HG02870 (cell line): ENCODE results near the gene EML5.
A peak's percentile ranks its signal among the peaks of the same experiment; 100 is the strongest.

ENCODE experiments used
- ATAC-seq: cut with Tn5 transposase; IDR thresholded peaks from one replicate; pipeline ENCODE4 v1.9.1; 2021; ENCODE audit warnings: mild to moderate bottlenecking, moderate library complexity; ENCODE audit not compliant: unreplicated experiment

Gene EML5

DNA sequence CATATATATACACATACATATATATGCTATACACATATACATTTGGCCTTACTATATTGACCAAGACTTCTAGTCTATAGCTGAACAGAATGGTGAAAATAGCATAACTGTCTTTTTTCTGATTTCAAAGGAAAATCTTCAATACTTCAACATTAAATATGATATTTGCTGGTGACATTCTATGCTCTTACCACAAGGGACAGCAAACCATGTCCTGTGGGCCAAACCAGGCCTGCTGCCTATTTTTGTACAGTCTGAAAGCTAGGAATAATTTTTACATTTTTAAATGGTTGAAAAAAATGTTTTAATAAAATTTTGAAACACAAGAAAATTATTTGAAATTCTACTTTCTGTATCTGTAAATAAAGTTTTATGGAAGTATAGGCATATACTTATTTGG is 63.6 kb downstream of the EML5 start:
- ATAC-seq = no peak

DNA sequence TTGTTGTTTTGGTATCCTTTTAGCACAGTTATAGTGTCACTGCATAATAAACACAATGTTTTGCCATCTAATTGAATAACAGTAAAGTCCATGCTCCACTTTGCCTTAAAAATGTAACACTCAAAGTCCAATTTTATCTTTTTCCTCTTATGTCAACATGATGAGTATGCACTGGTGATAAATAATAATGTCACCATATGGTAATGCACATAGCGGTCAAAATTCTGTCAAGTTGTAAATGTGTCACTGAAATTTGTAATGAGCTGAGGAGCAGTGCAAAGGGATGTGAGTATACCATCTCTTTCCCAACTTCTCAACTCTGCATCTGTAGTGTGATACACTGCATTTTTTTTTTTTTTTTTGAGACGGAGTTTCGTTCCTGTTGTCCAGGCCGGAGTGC is 65.7 kb downstream of the EML5 start:
- no peak for ATAC-seq

DNA sequence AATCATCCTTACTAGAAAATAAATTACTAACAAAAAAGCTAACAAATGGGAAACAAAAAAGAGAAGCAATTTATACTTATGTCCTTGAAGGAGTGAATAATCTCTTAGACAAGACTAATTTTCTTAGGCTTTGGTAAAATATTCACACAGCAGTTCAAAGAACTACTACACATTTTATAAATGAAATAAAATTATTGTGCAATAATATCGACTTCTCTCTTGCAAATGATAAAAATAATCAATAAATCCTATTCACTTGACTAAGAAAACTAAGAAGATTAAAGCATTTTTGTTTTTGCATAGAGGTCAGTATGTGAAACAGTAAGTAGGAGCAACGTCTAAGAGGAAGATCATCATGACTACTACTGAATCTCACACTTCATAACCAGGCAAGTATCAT is 82.0 kb downstream of the EML5 start:
- ATAC-seq = no peak

DNA sequence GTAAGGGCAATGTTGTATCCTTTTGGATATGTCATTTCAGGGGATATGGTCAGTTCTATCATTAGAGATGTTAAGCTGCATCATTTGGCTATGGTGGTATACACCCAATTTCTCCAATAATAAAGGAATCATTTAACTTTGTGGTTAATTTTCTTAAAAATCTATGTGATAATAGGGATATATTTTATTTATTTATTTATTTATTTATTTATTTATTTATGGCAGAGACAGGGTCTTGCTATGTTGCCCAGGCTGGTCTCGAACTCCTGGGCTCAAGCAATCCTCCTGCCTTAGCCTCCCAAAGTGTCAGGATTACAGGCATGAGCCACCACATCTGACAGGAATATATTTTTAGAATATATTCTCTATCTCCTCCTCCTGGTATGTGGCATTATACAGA is 85.7 kb downstream of the EML5 start:
- ATAC-seq = no peak

DNA sequence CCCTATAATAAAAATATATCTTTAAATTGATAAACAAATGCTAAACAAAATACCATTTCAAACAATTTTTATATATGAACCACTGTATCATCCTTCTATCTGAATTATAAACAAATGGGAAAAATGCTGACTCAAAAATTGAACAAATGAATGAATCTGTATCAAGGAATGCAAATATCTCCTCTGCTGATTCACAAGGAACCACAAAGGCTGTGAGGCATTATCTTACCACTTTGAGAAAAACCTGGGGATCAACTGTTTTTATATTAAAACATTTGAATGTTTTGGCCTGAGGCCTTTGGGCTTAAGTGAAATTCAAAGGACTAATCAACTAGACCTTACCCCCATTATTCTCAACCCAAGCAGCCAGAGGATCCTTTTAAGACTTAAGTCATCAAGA is 86.3 kb downstream of the EML5 start:
- ATAC-seq = no peak

DNA sequence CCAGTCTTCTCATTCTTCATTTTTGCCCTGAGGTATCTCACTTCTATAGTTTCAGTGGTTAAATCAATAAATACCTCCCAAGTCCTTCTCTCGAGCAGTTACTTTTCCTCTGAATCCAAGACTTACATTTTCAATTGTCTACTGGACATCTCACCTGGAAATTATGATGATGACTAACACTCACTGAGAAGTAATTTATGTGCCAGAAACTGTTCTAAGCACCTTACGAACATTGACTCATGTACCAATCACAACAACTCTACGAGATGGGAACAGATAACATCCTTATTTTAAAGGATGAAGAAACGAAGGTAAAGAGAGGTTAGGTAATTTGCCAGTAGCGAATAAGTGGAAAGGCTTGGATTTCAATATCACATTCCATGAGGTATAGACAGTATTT is 94.1 kb downstream of the EML5 start:
- no peak for ATAC-seq

DNA sequence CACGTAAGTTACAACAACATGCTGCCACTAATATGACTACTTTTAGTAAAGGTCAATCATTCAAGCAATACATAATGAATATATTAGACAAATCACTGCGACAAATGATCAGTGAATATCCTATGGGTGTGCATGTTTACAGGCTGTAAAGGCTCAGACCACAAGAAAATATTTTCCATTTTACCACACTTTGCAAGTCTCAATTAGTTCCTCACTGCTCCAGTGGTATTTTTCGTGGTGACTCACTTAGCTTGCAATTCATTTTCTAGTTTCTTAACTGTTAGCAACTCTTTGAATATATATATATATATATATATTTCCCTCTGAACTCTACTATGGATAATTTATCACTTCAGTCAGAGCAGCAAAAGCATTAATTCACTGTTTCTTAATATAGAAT is 96.9 kb downstream of the EML5 start:
- ATAC-seq = no peak

DNA sequence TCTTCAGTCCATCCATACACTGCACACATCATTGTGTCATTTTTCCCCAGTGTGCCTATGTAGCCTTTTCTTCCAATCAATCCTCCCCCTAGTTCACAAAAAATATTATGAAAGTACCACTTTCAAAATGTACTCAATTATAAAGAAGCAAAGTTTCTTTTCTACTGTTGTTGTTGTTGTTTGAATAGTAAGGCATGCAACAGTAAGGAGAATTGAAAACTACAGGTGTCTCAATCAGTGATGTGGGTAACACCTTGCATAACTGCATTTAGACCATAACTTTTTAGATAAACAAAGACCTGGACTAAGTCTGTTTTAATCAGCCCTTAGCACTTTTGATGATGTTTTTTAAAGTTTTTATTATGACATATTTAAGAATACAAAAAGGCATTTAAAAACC is 104.4 kb downstream of the EML5 start:
- no peak for ATAC-seq

DNA sequence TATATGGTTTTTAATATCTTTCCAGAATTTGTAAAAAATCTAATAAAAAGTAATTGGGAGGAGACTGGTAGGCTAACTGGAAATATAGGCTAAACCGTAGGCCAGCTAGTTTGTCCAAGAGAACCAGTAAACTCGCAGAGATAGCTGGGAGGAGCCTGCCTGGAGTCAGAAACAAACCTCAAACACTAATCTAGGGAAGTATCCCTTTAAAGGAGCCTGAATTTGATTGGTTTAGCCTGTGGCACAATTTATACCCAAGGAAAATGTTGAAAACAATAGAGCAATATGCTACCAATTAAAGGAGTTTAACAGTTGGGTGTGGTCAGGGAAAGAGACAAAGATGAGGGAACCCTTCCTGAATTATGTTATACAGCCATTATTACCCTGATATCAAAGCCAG is 109.6 kb downstream of the EML5 start:
- no peak for ATAC-seq

DNA sequence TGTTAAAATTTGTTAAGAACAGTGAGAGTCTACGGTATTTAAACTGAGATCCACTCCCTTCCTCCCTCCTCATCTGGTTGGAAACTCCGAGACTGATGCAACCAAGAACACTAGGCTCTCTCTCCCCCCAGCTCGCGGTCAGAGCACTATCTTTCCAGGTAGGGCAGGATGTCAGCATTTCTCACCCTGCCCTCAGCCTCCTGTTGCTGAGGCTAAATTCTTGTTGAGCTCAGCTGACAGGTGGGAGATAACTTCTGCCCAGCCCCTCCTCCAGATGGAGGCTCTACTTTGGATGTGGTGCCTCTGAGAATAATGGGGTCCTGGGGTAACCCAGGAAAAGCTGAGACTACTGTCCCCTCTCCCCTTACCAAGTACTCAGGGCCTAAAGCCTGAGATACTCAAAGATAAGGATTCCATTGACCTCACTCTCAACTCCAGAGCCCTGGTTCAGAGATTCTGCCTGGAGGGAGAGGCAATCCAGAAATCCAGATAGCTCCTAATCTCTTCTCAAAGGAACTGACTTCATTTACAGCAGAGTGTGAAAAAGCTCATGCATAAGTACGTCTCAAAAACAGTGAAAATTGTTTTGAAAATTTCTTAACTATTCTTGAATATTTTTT is 110.1 kb downstream of the EML5 start:
- no peak for ATAC-seq

DNA sequence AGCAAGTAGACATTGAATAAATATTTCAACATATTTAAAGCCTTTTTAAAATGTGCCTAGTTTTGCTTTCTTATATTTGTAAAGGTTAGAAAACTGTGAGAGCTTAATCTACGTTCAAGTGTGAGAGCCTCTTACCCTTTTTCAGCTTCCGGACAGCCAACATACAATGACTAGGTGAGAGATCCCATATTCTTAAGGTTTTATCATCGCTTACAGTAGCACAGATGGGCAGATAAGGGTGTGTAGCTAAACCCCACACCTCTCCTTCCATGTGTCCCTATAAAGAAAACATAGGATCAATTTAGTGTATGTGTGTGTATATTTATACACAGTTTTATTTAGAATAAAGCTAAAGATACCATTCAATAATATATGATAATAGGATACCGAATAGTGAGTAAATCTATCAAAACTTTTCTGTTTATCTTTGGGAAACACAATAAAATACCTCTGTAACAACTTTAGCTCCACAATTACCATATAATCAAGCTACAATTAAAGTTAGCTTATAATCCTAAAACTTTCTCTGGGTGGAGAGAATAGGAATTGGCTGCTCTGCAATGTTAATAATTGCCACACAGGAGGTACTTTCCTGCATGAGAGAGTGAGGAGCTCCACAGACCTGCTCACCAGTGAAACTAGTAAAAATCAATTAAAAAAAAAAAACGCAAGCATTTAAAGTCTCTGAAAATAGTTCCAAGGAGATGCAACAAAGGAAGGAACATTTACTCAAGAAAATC is 110.8 kb downstream of the EML5 start:
- ATAC-seq = no peak

DNA sequence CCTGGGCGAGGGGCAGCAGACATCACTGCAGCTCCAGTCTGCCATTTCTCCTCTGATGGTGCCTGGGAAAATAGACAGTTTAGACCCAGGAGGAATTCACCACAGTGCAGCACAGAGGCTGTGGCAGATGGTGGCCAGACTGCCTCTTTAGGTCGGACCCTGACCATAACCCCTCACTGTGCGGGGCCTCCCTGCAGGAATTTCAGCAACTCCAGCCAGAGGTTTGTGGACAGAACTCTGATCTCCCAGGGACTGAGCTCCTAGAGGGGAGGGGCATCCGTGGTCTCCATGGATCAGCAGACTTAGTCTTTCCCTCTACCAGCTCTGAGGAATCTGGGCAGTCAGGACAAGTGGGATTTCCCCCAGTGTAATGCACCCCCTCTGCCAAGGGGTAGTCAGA is 123.4 kb downstream of the EML5 start:
- ATAC-seq = no peak

DNA sequence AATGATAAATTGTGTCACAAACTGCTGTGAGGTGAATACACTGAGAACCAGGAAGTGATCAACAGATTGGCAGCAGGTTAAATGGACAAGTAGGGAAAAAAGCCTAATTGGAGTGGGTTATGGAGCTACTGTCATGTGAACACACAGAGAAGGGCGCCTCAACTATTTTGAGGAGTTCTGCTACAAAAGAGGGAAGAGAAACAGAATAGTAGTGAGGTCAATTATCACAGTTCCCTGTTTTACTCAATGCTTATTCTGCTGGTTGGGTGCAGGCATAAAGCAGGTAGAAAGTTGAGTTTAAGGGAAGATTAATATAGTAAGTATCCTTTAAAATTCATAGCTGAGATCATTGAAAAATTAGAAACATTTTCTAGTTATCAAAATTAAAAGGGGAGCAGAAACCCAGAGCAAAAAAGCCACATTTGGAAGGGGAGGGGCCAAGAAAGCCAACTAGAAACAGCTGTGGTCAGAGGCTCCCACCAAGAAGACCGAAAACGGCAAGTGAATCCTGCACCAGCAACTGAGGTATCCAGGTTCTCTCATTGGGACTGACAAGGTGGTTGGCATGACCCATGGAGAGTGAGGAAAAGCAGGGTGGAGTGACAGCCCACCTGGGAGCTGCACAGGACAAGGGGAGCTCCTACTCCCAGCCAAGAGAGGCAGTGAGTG is 124.2 kb downstream of the EML5 start:
- ATAC-seq = peak; percentile 83

DNA sequence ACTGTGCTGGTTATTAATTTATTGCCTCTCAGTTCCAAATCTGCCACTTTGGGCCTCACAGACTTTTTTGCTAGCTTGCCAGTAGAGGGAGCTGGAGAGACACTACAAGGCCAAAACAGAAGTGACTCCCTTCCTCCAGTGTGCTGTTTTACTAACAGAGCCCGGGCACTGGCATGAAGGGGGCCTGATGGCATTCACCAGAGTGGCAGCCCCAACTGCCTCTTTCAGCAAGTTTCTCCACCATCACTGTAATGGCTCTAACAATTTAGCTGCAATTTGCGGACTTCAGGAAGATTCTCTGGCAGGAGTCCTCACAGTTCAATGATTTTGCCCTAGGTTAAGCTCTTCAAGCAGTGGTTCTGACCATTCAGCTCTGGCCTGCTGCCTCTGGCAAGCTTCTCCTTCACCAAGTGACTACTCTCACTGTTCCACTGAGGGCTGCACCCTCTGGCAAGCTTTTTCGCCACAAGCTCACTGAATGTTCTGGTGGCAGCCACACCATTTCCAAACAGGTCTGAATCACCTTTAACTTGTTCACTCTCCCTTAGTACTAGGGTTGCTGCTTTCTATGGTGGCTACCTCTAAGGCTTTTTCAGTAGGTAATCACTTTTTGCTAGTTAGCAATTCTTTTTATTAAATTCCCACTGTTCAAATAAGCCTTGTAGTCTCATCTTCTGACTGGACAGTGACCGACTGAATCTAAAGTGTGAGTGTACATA is 125.0 kb downstream of the EML5 start:
- peak; percentile 70 for ATAC-seq

DNA sequence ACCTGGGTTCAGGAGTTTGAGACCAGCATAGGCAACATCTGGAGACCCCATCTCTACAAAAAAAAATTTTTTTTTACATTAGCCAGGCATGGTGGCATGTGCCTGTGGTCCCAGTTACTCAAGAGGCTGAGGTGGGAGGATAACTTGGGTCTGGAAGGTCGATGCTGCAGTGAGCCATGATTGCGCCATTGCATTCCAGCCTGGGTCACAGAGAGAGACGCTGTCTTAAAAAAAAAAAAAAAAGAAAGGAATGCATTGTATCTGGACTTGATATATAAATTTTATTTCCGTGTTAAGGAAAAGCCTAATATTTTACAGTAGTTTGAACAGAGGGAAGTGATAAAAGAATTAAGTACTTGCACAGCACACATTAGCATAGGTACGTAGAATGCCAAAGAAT is 132.7 kb downstream of the EML5 start:
- ATAC-seq = no peak

DNA sequence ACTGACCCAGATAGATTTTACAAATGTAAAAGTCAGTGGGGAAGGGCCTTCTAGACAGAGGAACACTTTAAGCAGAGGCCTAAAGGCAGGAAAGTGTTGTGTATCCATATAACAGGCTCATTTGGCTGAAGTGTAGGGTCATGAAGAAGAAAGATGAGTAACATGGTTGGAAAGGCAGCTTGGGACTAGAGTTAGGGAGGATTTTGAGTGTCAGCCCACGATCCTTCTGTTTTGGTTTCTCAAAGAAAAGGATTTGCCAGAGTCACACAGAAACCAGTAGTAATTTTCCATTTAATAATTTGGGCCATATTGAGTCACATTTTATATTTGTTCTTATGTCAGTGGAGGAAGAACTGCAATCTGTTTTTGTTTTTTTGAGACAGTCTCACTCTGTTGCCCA is 153.5 kb downstream of the EML5 start:
- no peak for ATAC-seq

DNA sequence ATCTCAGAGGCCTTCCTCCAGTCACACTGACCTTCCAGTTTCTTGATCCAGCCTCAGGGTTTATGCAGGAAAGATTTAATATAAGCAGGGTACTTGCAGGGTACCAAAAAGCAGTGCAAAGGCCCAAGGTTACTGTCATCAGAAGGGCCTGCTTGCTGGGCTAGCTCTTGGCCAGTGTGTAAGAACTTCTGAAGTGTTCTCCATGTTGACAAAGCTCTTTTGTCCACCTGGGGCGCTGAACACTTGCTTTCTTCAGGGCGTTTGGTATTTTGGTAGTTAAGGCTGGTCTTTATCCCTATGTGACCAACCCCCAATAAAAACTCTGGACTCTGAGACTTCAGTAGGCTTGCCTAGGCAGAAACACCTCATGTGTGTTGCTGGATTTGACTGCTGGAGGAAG is 160.2 kb downstream of the EML5 start:
- ATAC-seq = no peak

DNA sequence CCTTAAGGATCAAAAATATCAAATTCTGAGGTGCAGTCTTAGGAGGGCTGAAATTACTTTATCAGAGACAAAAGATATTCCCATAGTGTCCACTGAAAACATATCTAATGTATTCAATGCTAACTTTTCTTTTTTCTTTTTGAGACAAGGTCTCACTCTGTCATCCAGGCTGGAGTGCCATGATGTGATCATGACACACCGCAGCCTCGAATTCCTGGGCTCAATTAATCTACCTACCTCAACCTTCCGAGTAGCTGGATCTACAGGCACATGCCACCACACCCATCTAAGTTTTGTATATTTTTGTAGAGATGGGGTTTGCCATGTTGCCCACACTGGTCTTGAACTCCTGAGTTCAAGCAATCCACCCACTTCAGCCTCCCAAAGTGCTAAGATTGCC is 161.7 kb downstream of the EML5 start:
- no peak for ATAC-seq

DNA sequence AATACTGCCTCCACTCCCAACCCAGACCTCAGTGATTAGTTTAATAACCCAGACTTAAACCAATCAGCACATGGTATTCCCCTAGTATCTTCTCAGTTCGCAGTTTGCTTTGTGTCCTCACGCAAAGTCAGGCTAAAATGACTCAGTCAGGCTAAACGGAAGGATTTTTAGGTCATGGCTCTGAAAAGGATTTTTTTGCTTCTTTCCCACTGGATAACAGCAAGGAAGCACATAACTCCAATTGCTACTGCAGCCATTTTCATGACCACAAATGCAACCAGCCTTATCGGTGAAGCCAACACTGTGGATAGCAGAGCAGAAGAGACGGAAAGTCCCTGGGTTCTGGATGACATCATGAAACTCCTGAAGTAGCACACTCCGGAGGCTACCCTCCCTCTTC is 162.2 kb downstream of the EML5 start:
- no peak for ATAC-seq

DNA sequence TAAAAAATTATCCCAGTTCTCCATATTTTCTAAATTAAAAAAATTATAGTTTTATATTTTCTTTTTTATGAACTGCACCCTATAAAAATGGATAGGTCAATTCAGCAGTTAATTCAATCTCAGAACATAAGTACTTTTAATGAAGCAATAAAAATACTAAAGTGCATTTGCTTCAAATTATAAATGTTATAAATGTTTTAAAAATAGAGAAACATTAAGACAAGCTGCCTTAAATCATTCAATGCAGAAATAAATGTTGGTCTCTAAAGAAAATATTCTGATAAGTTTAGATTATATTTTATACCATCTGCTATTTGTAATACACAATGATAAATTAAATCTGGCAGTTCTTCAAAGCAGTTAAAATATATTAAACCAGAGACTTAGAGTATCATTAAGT is 164.3 kb downstream of the EML5 start:
- no peak for ATAC-seq

DNA sequence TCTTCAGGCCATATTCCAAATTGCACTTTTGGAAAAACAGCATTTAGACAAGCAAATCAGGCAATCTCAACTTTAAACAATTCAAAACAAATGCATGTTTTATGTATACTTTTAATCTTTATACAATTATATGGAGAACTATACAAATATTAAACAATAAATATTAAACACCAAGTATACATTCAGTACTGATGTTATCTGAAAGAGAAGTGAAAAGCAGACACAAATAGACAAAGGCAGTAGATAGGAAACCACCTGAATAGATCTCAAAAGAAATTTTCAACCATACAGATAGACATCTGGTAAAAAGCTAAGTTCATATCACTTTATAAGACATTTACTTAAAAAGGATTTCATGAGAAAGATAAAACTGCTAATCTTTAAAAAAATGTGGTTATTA is 164.7 kb downstream of the EML5 start:
- no peak for ATAC-seq

DNA sequence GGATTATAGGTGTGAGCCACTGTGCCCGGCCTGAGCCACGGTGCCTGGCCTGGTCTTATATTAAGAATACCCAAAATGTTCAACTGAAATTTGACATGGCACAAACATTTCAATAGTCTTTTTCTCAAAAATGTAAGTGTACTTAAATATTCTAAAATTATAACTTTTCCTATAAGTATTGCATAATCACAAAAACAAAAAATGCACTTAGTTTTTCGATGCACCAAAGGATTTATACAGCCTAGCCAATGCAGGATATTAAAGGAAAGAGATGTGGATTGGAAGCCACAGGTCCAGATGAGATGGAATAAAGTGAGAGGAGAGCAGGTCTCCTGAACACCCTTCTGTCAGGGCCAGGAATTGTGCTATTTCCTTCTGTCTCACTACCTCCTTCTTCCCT is 167.1 kb downstream of the EML5 start:
- ATAC-seq = no peak
